MM.1S (cell line): Measurements from ENCODE around the gene GPX8.

Experiments
- DNase-seq: peaks from one replicate; pipeline ENCODE4 v3.0.0-alpha.2; 2015
- H2AFZ ChIP-seq: fragments of 300-600 bp; sonication (generic); 2 replicates; pipeline ENCODE4 v1.6.0; 2016; ENCODE audit warnings: antibody characterized with exemption, low read length
- H3F3A ChIP-seq: fragments of 300-600 bp; sonication (generic); 2 replicates; pipeline ENCODE4 v1.6.1; 2016; ENCODE audit warnings: mild to moderate bottlenecking, antibody characterized with exemption, low read length, moderate library complexity, mixed read lengths; ENCODE audit not compliant: insufficient read depth
- H3K27ac ChIP-seq: fragments of 300-600 bp; sonication (generic); 2 replicates; pipeline ENCODE4 v1.5.1; 2016; ENCODE audit warnings: mild to moderate bottlenecking, low read length
- H3K27me3 ChIP-seq: fragments of 300-600 bp; sonication (generic); replicated peaks from 2 replicates; pipeline ENCODE4 v1.6.0; 2016; ENCODE audit warnings: low read length; ENCODE audit not compliant: insufficient read depth
- H3K36me3 ChIP-seq: fragments of 300-600 bp; sonication (generic); replicated peaks from 2 replicates; pipeline ENCODE4 v1.6.1; 2016; ENCODE audit warnings: mild to moderate bottlenecking, low read length, mixed read lengths; ENCODE audit not compliant: insufficient read depth
- H3K4me1 ChIP-seq: fragments of 300-600 bp; sonication (generic); 2 replicates; pipeline ENCODE4 v1.6.1; 2016; ENCODE audit warnings: low read length, mixed read lengths
- H3K4me2 ChIP-seq: fragments of 300-600 bp; sonication (generic); 2 replicates; pipeline ENCODE4 v1.6.0; 2016; ENCODE audit warnings: low read depth, low read length
- H3K4me3 ChIP-seq: fragments of 300-600 bp; sonication (generic); 2 replicates; pipeline ENCODE4 v1.5.1; 2016; ENCODE audit warnings: low read length, mixed read lengths
- H3K79me2 ChIP-seq: fragments of 300-600 bp; sonication (generic); 2 replicates; pipeline ENCODE4 v1.6.1; 2016; ENCODE audit warnings: mixed run types, low read length, mixed read lengths
- H3K9ac ChIP-seq: fragments of 300-600 bp; sonication (generic); 2 replicates; pipeline ENCODE4 v1.6.1; 2016; ENCODE audit warnings: low read length, mixed read lengths
- H3K9me2 ChIP-seq: fragments of 300-600 bp; sonication (generic); replicated peaks from 2 replicates; pipeline ENCODE4 v1.6.1; 2016; ENCODE audit warnings: mild to moderate bottlenecking, low read length, mixed read lengths; ENCODE audit not compliant: insufficient read depth
- H3K9me3 ChIP-seq: fragments of 300-600 bp; sonication (generic); replicated peaks from 2 replicates; pipeline ENCODE4 v1.6.1; 2016; ENCODE audit warnings: mild to moderate bottlenecking, low read length, mixed read lengths; ENCODE audit not compliant: insufficient read depth
- H4K20me1 ChIP-seq: fragments of 300-600 bp; sonication (generic); 2 replicates; pipeline ENCODE4 v1.6.1; 2016; ENCODE audit warnings: mild to moderate bottlenecking, low read length, moderate library complexity, mixed read lengths; ENCODE audit not compliant: insufficient read depth
- EZH2 ChIP-seq: fragments of 300-600 bp; sonication (generic); optimal IDR thresholded peaks from 2 replicates; pipeline ENCODE3; 2017; ENCODE audit warnings: low read depth, mild to moderate bottlenecking, antibody characterized with exemption, low read length, mixed read lengths
- EZH2phosphoT487 ChIP-seq: fragments of 300-600 bp; sonication (generic); IDR thresholded peaks from 2 replicates; pipeline ENCODE4 v1.6.1; 2018; ENCODE audit warnings: antibody characterized with exemption, low read length
- TF ChIP-seq, protein P1 (sequence below): fragments of 300-600 bp; sonication (generic); IDR thresholded peaks from 2 replicates; pipeline ENCODE4 v1.5.1; 2016; ENCODE audit warnings: antibody characterized with exemption, low read length, mixed read lengths

The GPX8 gene

DNA sequence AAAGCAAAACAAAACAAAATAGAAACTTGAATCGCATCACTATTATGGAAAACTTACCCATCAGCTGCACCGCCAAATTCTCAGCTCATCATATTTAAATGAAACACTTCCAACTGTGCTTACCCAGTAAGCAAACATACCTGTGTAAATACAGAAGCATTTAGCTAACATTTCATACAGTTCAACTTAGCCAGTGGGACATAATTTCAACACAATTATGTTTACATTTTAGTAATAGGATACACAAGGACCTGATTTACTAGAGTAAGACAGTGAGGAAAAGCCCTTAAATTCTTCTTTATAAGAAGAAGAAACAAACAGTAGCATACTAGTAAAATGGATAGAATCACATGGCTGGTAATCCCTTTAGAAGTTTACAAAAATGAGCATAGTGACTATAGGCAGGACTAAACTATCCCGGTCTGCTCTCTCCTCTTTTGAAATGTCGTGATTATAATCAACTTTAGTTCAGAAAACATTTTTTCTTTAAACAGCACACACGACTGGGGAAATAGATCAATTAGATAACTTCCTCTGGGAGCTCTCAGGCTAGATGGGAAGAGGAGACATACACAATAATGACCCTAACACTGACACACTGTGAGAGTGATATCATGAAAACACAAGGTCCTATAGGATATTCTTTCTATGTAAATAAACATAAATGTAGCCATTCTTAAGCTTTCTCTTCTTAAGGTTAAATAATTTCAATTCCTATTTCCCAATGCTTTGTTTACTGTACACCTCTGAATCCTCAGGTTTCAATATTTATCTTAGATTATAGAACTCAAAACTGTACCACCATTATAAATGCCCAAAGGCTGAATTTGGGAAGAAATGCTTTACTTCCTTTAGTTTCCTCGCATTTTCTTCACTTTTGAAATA, 28.9 kb downstream of the GPX8 start:
- Histone ChIP-seq H3K4me1 (no peaks in the 10 kb centered on the region), H4K20me1 (no peaks in the 10 kb centered on the region), H3K4me2 (no peak overlapping the region), H3K27ac (no peak overlapping the region), H2AFZ (no peak overlapping the region), H3K9me2 (no peaks in the 10 kb centered on the region), H3F3A (no peaks in the 10 kb centered on the region), H3K36me3 (no peaks in the 10 kb centered on the region), H3K9me3 (no peaks in the 10 kb centered on the region), H3K9ac (no peak overlapping the region), H3K79me2 (no peaks in the 10 kb centered on the region), H3K4me3 (no peak overlapping the region), H3K27me3 (no peaks in the 10 kb centered on the region)
- DNase-seq = no peak
- TF ChIP-seq EZH2phosphoT487 = no peak
- TF ChIP-seq, protein P1, sequence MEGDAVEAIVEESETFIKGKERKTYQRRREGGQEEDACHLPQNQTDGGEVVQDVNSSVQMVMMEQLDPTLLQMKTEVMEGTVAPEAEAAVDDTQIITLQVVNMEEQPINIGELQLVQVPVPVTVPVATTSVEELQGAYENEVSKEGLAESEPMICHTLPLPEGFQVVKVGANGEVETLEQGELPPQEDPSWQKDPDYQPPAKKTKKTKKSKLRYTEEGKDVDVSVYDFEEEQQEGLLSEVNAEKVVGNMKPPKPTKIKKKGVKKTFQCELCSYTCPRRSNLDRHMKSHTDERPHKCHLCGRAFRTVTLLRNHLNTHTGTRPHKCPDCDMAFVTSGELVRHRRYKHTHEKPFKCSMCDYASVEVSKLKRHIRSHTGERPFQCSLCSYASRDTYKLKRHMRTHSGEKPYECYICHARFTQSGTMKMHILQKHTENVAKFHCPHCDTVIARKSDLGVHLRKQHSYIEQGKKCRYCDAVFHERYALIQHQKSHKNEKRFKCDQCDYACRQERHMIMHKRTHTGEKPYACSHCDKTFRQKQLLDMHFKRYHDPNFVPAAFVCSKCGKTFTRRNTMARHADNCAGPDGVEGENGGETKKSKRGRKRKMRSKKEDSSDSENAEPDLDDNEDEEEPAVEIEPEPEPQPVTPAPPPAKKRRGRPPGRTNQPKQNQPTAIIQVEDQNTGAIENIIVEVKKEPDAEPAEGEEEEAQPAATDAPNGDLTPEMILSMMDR = no peak
- TF ChIP-seq EZH2 = no peak

DNA sequence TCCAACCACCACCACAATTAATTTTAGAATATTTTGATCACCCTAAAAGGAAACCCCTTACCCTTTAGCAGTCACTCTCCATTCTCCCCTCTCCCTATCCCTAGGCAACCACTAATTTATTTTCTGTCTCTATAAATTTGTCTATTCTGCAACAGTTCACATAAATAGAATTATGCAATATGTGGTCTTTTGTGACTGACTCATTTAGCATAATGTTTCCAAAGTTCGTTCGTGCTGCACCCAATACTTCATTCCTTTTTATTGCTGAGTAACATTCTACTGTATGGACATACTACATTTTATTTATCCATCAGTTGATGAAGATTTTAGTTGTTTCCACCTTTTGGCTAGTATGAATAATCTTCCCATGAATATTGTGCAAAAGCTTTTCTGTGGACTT, 31.2 kb downstream of the GPX8 start:
- H3K9ac ChIP-seq = no peak overlapping the region
- H3K27ac ChIP-seq = no peak overlapping the region
- no peaks in the 10 kb centered on the region for H3F3A ChIP-seq
- no peaks in the 10 kb centered on the region for H3K79me2 ChIP-seq
- no peak overlapping the region for H3K4me2 ChIP-seq
- no peaks in the 10 kb centered on the region for H3K27me3 ChIP-seq
- TF ChIP-seq EZH2 (no peak), EZH2phosphoT487 (no peak)
- TF ChIP-seq, protein P1 = no peak
- no peak overlapping the region for H3K4me3 ChIP-seq
- no peaks in the 10 kb centered on the region for H3K9me2 ChIP-seq
- no peaks in the 10 kb centered on the region for H3K36me3 ChIP-seq
- no peaks in the 10 kb centered on the region for H3K4me1 ChIP-seq
- H2AFZ ChIP-seq = no peak overlapping the region
- H4K20me1 ChIP-seq = no peaks in the 10 kb centered on the region
- DNase-seq = no peak
- no peaks in the 10 kb centered on the region for H3K9me3 ChIP-seq

DNA sequence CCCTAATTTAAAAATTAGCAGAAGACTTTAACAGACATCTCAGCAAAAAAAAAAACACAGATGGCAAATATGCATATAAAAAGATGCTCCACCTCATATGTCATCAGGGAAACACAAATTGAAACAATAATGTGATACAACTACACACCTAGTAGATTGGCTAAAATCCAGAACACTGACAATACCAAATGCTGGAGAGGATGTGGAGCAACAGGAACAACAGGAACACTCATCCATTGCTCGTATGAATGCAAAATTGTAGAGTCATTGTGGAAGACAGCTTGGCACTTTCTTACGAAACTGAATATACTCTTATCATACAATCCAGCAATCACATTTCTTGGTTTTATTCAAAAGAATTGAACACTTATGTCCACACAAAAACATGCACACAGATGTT, 45.0 kb downstream of the GPX8 start:
- H3K4me2 ChIP-seq = no peak overlapping the region
- H3K4me1 ChIP-seq = no peaks in the 10 kb centered on the region
- no peak overlapping the region for H3K4me3 ChIP-seq
- H3K9ac ChIP-seq = no peak overlapping the region
- TF ChIP-seq EZH2 (no peak), EZH2phosphoT487 (no peak)
- TF ChIP-seq, protein P1 = no peak
- DNase-seq = no peak
- H2AFZ ChIP-seq = no peak overlapping the region
- H3K9me3 ChIP-seq = no peaks in the 10 kb centered on the region
- H3K27ac ChIP-seq = no peak overlapping the region
- no peaks in the 10 kb centered on the region for H3K27me3 ChIP-seq
- no peaks in the 10 kb centered on the region for H3K79me2 ChIP-seq
- H3F3A ChIP-seq = no peaks in the 10 kb centered on the region
- H3K36me3 ChIP-seq = no peaks in the 10 kb centered on the region
- H3K9me2 ChIP-seq = no peaks in the 10 kb centered on the region
- no peaks in the 10 kb centered on the region for H4K20me1 ChIP-seq
